ENCODE measurements around the gene DNAJA3. TPM values are rescaled to one million over a fixed set of nuclear protein-coding genes. Genes with fewer than 3 reads are reported as not detected.

The DNAJA3 gene
- total RNA-seq, 6 experiments from 2014 or later, result 36.4 to 110 (median 49.0) TPM

DNA sequence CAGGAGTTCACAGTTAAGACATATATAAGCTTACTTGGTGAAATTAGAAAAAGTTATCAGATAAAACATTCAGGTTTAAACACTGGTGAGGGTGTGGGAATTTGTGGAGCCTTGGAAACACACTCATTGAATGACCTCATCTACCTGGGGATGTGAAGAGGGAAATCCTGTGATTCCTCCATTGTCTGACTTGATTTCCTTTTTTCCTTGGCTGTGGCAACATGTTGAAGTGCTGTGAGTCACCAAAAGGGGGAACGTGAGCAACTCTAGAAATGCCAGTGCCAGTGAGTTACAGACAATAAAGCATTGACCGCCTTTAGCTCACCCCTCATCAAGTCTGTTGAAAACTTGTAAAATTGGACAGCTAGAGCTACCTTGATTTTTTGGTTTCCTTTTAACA lies 52.3 kb downstream of the DNAJA3 start:
- Histone ChIP-seq H3K27ac (no peak overlapping the region), H3K27me3 (no peaks in the 10 kb centered on the region), H3K4me3 (no peak overlapping the region), H3K9me3 (no peaks in the 10 kb centered on the region), H3K36me3 (no peaks in the 10 kb centered on the region), H3K4me1 (peaks cover 0 to 23% (median 10%) of the 10 kb centered on the region in 4 donors)
- WGBS (ENCODE audit: insufficient coverage, low coverage, low lambda C conversion rate, missing lambda C conversion rate), result 69% methylated on average over 2 of the region's 2 CpGs
- ATAC-seq (no peak), DNase-seq (no peak)
- TF ChIP-seq POLR2A (IDR thresholded peaks at IDR 0.05), result no peak
- TF ChIP-seq, protein P1, sequence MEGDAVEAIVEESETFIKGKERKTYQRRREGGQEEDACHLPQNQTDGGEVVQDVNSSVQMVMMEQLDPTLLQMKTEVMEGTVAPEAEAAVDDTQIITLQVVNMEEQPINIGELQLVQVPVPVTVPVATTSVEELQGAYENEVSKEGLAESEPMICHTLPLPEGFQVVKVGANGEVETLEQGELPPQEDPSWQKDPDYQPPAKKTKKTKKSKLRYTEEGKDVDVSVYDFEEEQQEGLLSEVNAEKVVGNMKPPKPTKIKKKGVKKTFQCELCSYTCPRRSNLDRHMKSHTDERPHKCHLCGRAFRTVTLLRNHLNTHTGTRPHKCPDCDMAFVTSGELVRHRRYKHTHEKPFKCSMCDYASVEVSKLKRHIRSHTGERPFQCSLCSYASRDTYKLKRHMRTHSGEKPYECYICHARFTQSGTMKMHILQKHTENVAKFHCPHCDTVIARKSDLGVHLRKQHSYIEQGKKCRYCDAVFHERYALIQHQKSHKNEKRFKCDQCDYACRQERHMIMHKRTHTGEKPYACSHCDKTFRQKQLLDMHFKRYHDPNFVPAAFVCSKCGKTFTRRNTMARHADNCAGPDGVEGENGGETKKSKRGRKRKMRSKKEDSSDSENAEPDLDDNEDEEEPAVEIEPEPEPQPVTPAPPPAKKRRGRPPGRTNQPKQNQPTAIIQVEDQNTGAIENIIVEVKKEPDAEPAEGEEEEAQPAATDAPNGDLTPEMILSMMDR (IDR thresholded peaks at IDR 0.05), result peak in 1 of 4 donors; percentile 18
- intact Hi-C loops (cut with DNase I), result no loop called here

DNA sequence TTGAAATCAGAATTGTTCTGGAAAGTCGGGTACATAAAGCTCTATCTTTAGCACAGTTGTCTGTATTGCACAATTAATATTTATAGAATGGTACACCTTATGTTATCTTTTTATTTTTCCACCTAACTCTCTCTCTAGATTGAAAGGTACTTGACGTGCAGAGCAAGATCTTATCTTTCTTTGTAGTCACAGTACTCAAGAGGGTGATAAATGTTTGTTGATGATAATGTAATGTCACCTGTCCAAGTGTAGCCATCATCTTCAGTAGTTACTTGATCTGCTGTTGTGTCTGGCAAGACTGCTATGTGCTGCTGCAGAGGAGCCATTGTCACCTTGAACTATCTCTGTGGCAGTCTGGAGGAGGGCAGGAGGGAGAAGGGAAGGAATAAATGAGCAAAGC lies 55.9 kb downstream of the DNAJA3 start:
- H3K27ac ChIP-seq, result no peak overlapping the region
- 72% methylated on average over 2 of the region's 2 CpGs for WGBS (ENCODE audit: insufficient coverage, low coverage, low lambda C conversion rate, missing lambda C conversion rate)

DNA sequence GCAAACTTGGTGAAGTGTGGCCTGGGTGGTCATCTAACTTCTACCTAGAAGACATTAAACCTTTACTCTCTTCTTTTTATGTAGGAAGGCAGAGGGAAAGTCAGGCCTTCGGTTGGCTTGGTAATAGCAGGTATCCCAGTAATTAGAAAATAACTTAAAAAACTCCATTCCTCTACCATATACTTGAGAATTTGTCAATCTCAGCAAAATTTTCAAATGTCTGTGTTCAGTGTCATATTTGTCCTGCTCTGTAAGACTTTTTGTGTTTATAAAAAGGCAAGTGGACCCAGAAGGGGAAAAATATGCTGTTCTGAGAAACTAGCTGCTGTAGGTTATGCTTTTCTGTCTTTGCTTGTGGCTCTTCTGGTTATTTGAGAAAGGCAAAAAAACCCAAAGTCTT lies 56.3 kb downstream of the DNAJA3 start:
- no peak for ATAC-seq
- 67% methylated on average over 1 of the region's 1 CpG for WGBS (ENCODE audit: insufficient coverage, low coverage, low lambda C conversion rate, missing lambda C conversion rate)
- no peak for DNase-seq

More for the DNA sequence above, 55.9 kb downstream of the DNAJA3 start:
- ATAC-seq (no peak), DNase-seq (no peak)
- intact Hi-C loops (cut with DNase I), result no loop called here
- H3K27me3 ChIP-seq, result no peaks in the 10 kb centered on the region
- H3K36me3 ChIP-seq, result peaks cover 0 to 11% (median 5%) of the 10 kb centered on the region in 4 donors
- H3K4me3 ChIP-seq, result no peak overlapping the region
- H3K9me3 ChIP-seq, result no peaks in the 10 kb centered on the region
- TF ChIP-seq, protein P1 (IDR thresholded peaks at IDR 0.05), result no peak
- TF ChIP-seq POLR2A (IDR thresholded peaks at IDR 0.05), result no peak
- H3K4me1 ChIP-seq, result peaks cover 0 to 17% (median 7%) of the 10 kb centered on the region in 4 donors

DNA sequence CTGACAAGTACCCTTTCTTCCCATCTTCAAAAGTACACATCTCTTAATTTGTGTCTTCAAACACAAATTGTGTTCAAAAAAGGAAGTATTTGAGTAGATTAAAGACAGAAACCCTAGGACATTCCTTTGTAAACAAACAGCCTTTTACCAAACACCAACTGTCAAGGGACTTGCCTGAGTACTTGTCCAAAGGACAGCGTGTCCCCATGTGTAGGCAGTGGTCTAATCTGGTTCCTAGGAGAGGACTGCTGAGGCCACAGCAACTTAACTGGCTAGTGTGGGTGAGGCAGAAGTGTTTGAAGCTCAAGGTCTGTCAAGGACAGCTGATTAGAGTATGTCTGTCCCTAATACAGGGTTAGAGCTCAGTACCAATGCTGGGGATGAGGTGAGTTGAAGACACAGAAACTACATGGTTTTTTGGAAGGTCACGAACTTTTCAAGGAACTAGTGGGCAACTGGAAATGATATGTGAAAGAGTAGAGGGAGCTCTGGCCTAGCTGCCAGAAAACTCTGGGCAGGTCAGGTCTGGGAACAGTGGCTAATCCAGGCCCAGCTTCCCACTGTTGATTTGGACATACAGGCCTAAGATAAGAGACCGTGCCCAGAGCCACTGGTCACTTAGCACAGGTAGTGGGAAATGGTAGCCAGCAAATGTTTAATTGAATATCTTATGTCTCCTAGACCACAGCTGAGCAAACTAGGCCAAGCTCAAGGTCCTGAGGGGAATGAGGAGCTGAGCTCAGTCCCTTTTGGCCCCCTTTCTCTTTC lies 60.6 kb downstream of the DNAJA3 start:
- DNase-seq (peak in 2 of 3 donors; percentile 32 to 53), ATAC-seq (peak; percentile 56 to 76 (median 64))
- no peaks in the 10 kb centered on the region for H3K27me3 ChIP-seq
- H3K27ac ChIP-seq, result peak overlapping the region; percentile 47 to 71 (median 55)
- no peak for TF ChIP-seq POLR2A (IDR thresholded peaks at IDR 0.05)
- no peaks in the 10 kb centered on the region for H3K9me3 ChIP-seq
- H3K4me1 ChIP-seq, result peaks cover 0 to 48% (median 22%) of the 10 kb centered on the region in 4 donors
- peaks cover 0 to 11% (median 5%) of the 10 kb centered on the region in 4 donors for H3K36me3 ChIP-seq
- no peak overlapping the region for H3K4me3 ChIP-seq
- WGBS (ENCODE audit: insufficient coverage, low coverage, low lambda C conversion rate, missing lambda C conversion rate), result 44% methylated on average over 3 of the region's 3 CpGs
- intact Hi-C loops (cut with DNase I), result no loop called here

More for the DNA sequence above, 56.3 kb downstream of the DNAJA3 start:
- peaks cover 0 to 22% (median 11%) of the 10 kb centered on the region in 4 donors for H3K4me1 ChIP-seq
- H3K27ac ChIP-seq, result no peak overlapping the region
- TF ChIP-seq, protein P1 (IDR thresholded peaks at IDR 0.05), result no peak
- TF ChIP-seq POLR2A (IDR thresholded peaks at IDR 0.05), result no peak
- H3K36me3 ChIP-seq, result peaks cover 0 to 11% (median 5%) of the 10 kb centered on the region in 4 donors
- H3K4me3 ChIP-seq, result no peak overlapping the region
- no peaks in the 10 kb centered on the region for H3K9me3 ChIP-seq
- intact Hi-C loops (cut with DNase I), result no loop called here
- no peaks in the 10 kb centered on the region for H3K27me3 ChIP-seq

DNA sequence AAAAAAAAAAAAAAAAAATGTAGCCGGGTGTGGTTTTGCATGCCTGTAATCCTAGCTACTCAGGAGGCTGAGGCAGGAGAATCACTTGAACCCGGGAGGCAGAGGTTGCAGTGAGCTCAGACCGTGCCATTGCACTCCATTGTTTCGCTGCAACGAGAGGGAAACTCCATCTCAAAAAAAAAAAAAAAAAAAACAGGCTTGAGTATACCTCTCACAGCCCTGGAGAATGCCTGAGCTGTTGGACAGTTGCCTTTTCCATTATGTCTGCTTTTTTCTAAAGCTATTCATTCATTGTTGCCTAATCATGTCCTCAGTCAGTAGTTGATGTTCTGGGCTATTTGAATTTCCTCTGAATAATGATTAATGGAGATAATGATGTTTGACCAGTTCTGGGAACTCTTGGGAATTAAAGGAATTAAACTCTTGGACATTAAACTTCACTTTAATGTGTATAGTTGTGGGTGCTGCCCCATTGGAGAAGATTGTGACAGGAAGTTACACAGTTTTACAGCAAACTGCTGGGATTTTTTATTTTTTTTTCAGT lies 62.4 kb downstream of the DNAJA3 start:
- TF ChIP-seq, protein P1 (IDR thresholded peaks at IDR 0.05), result no peak
- TF ChIP-seq POLR2A (IDR thresholded peaks at IDR 0.05), result no peak
- H3K27me3 ChIP-seq, result no peaks in the 10 kb centered on the region
- H3K4me3 ChIP-seq, result no peak overlapping the region
- intact Hi-C loops (cut with DNase I), result no loop called here
- H3K4me1 ChIP-seq, result peaks cover 0 to 48% (median 22%) of the 10 kb centered on the region in 4 donors
- H3K36me3 ChIP-seq, result peaks cover 0 to 11% (median 5%) of the 10 kb centered on the region in 4 donors
- H3K27ac ChIP-seq, result peak overlapping the region; percentile 47 to 71 (median 55)
- H3K9me3 ChIP-seq, result no peaks in the 10 kb centered on the region
- 31% methylated on average over 4 of the region's 5 CpGs for WGBS (ENCODE audit: insufficient coverage, low coverage, low lambda C conversion rate, missing lambda C conversion rate)
- ATAC-seq (peak; percentile 83 to 85 (median 84)), DNase-seq (no peak)

Measured in right lobe of liver (tissue), 6 donors.